ENCODE data around the gene ALK. TPM values are rescaled to one million over a fixed set of nuclear protein-coding genes. Genes with fewer than 3 reads are reported as not detected.

The ALK gene
- polyA plus RNA-seq, 3 donors = not detected

DNA sequence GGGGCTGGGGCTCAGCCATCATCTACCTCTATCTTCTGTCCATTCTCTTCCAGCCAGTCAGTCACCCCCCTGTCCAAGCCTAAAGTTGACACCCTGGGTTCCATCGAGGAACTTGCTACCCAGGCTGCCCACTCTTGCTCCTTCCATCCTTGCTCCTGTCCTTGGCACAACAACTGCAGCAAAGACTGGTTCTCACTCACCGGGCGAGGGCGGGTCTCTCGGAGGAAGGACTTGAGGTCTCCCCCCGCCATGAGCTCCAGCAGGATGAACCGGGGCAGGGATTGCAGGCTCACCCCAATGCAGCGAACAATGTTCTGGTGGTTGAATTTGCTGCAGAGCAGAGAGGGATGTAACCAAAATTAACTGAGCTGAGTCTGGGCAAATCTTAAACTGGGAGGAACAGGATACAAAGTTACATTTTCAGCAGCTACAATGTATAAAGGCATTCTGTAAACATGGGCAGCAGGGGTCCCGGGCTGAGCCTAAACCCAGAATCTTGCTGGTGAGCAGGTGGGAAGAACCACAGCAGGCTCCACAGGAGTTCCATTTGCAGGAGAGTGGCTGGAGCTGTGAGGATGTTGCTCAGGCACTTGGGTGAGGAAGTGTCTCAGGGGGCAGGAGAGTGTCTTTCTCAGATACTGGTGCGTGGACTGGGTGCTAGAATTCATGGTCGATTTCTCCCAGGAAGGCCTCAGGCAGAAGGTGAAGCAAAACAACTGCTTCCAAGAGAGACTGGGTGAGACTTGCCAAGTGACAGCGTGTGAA lies 700.7 kb downstream of the ALK start:
- H3K27me3 ChIP-seq (ENCODE audit: control insufficient read depth in 2 of 2, insufficient read depth in 2 of 2, low read length in 2 of 2) = peaks cover 0 to 4% of the 10 kb centered on the region in 2 donors
- WGBS (ENCODE audit: insufficient coverage) = 94% methylated on average over 12 of the region's 12 CpGs
- H3K9me3 ChIP-seq (replicated peaks in 1 of 2; ENCODE audit: control insufficient read depth in 1 of 2, insufficient read depth in 1 of 2, low read length in 2 of 2) = no peaks in the 10 kb centered on the region
- Mint-ChIP-seq H3K27me3 (ENCODE audit: low read depth in 3 of 3) (peaks cover 11 to 35% (median 20%) of the 10 kb centered on the region in 3 donors), H3K9me3 (no peaks in the 10 kb centered on the region), H3K4me3 (no peak overlapping the region), H3K27ac (peak overlapping the region in 1 of 7 donors; percentile 30), H3K36me3 (no peaks in the 10 kb centered on the region), H3K4me1 (peaks cover 10% of the 10 kb centered on the region)
- H3K4me3 ChIP-seq (replicated peaks in 1 of 3; ENCODE audit: low read depth in 2 of 3, low read length in 3 of 3) = no peak overlapping the region
- intact Hi-C loops (cut with micrococcal nuclease) = no loop called here
- peaks cover 11 to 16% of the 10 kb centered on the region in 2 donors for H3K4me1 ChIP-seq (ENCODE audit: control insufficient read depth in 1 of 2, insufficient read depth in 2 of 2, low read length in 2 of 2)
- H3K36me3 ChIP-seq (replicated peaks in 1 of 2; ENCODE audit: control insufficient read depth in 1 of 2, insufficient read depth in 2 of 2, low read length in 2 of 2) = no peaks in the 10 kb centered on the region
- no peak for TF ChIP-seq CTCF (IDR thresholded peaks at IDR 0.05)
- no peak for DNase-seq
- H3K9ac ChIP-seq (ENCODE audit: insufficient read depth, low read length, poor library complexity, severe bottlenecking) = no peak overlapping the region
- no peaks in the 10 kb centered on the region for H4K20me1 ChIP-seq (ENCODE audit: insufficient read depth, low read length)
- no peaks in the 10 kb centered on the region for H3K79me2 ChIP-seq (ENCODE audit: insufficient read depth, low read length)
- H3K27ac ChIP-seq (ENCODE audit: low read depth in 1 of 2, low read length in 2 of 2) = no peak overlapping the region
- H3K4me2 ChIP-seq (replicated peaks; ENCODE audit: extremely low read depth, low read length, poor library complexity, severe bottlenecking) = no peak overlapping the region
- no peak overlapping the region for H2AFZ ChIP-seq (ENCODE audit: insufficient read depth, low read depth, low read length, poor library complexity, severe bottlenecking)

GRCh38 chr2:29219374-29219773 lies 702.0 kb downstream of the ALK start:
- Mint-ChIP-seq H3K36me3 (no peaks in the 10 kb centered on the region), H3K4me1 (peaks cover 8% of the 10 kb centered on the region), H3K27me3 (ENCODE audit: low read depth in 3 of 3) (peaks cover 10 to 24% (median 22%) of the 10 kb centered on the region in 3 donors), H3K4me3 (no peak overlapping the region), H3K27ac (no peak overlapping the region), H3K9me3 (no peaks in the 10 kb centered on the region)
- H3K36me3 ChIP-seq (replicated peaks in 1 of 2; ENCODE audit: control insufficient read depth in 1 of 2, insufficient read depth in 2 of 2, low read length in 2 of 2) = no peaks in the 10 kb centered on the region
- H3K9me3 ChIP-seq (replicated peaks in 1 of 2; ENCODE audit: control insufficient read depth in 1 of 2, insufficient read depth in 1 of 2, low read length in 2 of 2) = no peaks in the 10 kb centered on the region
- no peak overlapping the region for H2AFZ ChIP-seq (ENCODE audit: insufficient read depth, low read depth, low read length, poor library complexity, severe bottlenecking)
- no peak overlapping the region for H3K4me2 ChIP-seq (replicated peaks; ENCODE audit: extremely low read depth, low read length, poor library complexity, severe bottlenecking)
- no peaks in the 10 kb centered on the region for H3K27me3 ChIP-seq (ENCODE audit: control insufficient read depth in 2 of 2, insufficient read depth in 2 of 2, low read length in 2 of 2)
- H3K27ac ChIP-seq (ENCODE audit: low read depth in 1 of 2, low read length in 2 of 2) = no peak overlapping the region
- no peak for DNase-seq
- H3K4me3 ChIP-seq (replicated peaks in 1 of 3; ENCODE audit: low read depth in 2 of 3, low read length in 3 of 3) = no peak overlapping the region
- WGBS (ENCODE audit: insufficient coverage) = 100% methylated on average over 4 of the region's 4 CpGs
- no peaks in the 10 kb centered on the region for H3K79me2 ChIP-seq (ENCODE audit: insufficient read depth, low read length)
- no peak overlapping the region for H3K9ac ChIP-seq (ENCODE audit: insufficient read depth, low read length, poor library complexity, severe bottlenecking)
- H3K4me1 ChIP-seq (ENCODE audit: control insufficient read depth in 1 of 2, insufficient read depth in 2 of 2, low read length in 2 of 2) = peaks cover 9 to 12% of the 10 kb centered on the region in 2 donors
- intact Hi-C loops (cut with micrococcal nuclease) = no loop called here
- TF ChIP-seq CTCF (IDR thresholded peaks at IDR 0.05) = no peak
- no peaks in the 10 kb centered on the region for H4K20me1 ChIP-seq (ENCODE audit: insufficient read depth, low read length)

All from CD14-positive monocyte (primary cell).